GM23248 (cell line): ENCODE measurements around the gene HMGB2. TPM values are rescaled to one million over a fixed set of nuclear protein-coding genes. Genes with fewer than 3 reads are reported as not detected.
A peak's percentile ranks its signal among the peaks of the same experiment; 100 is the strongest.

ENCODE experiments used
- DNase-seq: peaks from one replicate; pipeline ENCODE4 v3.0.0-alpha.2; 2015
- H2AFZ ChIP-seq: fragments of 200-600 bp; sonication (generic); 2 replicates; pipeline ENCODE4 v1.6.1; 2016; ENCODE audit warnings: antibody characterized with exemption
- H3F3A ChIP-seq: fragments of 200-600 bp; sonication (generic); 2 replicates; pipeline ENCODE4 v1.6.1; 2016; ENCODE audit warnings: mild to moderate bottlenecking, antibody characterized with exemption, mixed run types; ENCODE audit not compliant: insufficient read depth
- H3K27ac ChIP-seq: fragments of 200-600 bp; sonication (generic); 2 replicates; pipeline ENCODE4 v1.5.1; 2016; ENCODE audit warnings: mild to moderate bottlenecking
- H3K27me3 ChIP-seq: fragments of 200-600 bp; sonication (generic); replicated peaks from 2 replicates; pipeline ENCODE4 v1.6.1; 2016; ENCODE audit warnings: mild to moderate bottlenecking; ENCODE audit not compliant: insufficient read depth
- H3K36me3 ChIP-seq: fragments of 200-600 bp; sonication (generic); 2 replicates; pipeline ENCODE4 v1.6.1; 2016; ENCODE audit warnings: low read depth, mild to moderate bottlenecking
- H3K4me1 ChIP-seq: fragments of 200-600 bp; sonication (generic); 2 replicates; pipeline ENCODE4 v1.6.1; 2016; ENCODE audit warnings: mild to moderate bottlenecking; ENCODE audit not compliant: insufficient read depth
- H3K4me2 ChIP-seq: fragments of 200-600 bp; sonication (generic); one replicate; pipeline ENCODE4 v1.6.1; 2016; ENCODE audit warnings: mild to moderate bottlenecking; ENCODE audit not compliant: unreplicated experiment
- H3K4me3 ChIP-seq: fragments of 200-600 bp; sonication (generic); 2 replicates; pipeline ENCODE4 v1.5.1; 2016; ENCODE audit warnings: mild to moderate bottlenecking
- H3K79me2 ChIP-seq: fragments of 200-600 bp; sonication (generic); 2 replicates; pipeline ENCODE4 v1.6.1; 2016; ENCODE audit warnings: mild to moderate bottlenecking; ENCODE audit not compliant: insufficient read depth
- H3K9ac ChIP-seq: fragments of 200-600 bp; sonication (generic); 2 replicates; pipeline ENCODE4 v1.6.1; 2016; ENCODE audit warnings: mild to moderate bottlenecking
- H3K9me2 ChIP-seq: fragments of 200-600 bp; sonication (generic); 2 replicates; pipeline ENCODE4 v1.6.1; 2016; ENCODE audit warnings: mixed run types, mild to moderate bottlenecking, moderate library complexity; ENCODE audit not compliant: insufficient read depth
- H3K9me3 ChIP-seq: fragments of 200-600 bp; sonication (generic); one replicate; pipeline ENCODE4 v1.6.1; 2017; ENCODE audit warnings: low read depth
- H4K20me1 ChIP-seq: fragments of 200-600 bp; sonication (generic); 2 replicates; pipeline ENCODE4 v1.6.0; 2016; ENCODE audit not compliant: insufficient read depth
- EZH2 ChIP-seq: fragments of 200-600 bp; sonication (generic); IDR thresholded peaks from 2 replicates; pipeline ENCODE4 v1.6.1; 2018; ENCODE audit warnings: antibody characterized with exemption, mild to moderate bottlenecking; ENCODE audit not compliant: insufficient read depth, poor library complexity, severe bottlenecking
- EZH2phosphoT487 ChIP-seq: fragments of 200-600 bp; sonication (generic); IDR thresholded peaks from 2 replicates; pipeline ENCODE4 v1.6.1; 2018; ENCODE audit warnings: antibody characterized with exemption, moderate library complexity, mild to moderate bottlenecking, low read depth; ENCODE audit not compliant: insufficient read depth
- WGBS, 2 experiments: methylation state at CpG; one replicate each; pipeline ENCODE4 v1.1.6; 2015 to 2017; ENCODE audit warnings: low lambda C conversion rate in 2 of 2, low coverage in 1 of 2; ENCODE audit errors: missing lambda C conversion rate in 2 of 2; 5-methylcytosine and 5-hydroxymethylcytosine counted together
- in situ Hi-C: fragments of 300-500 bp; cut with MboI; formaldehyde crosslinking; loops from 2 replicates; pipeline ENCODE4 v1.15.0; 2020
- polyA plus RNA-seq: library from polyadenylated mRNA; unstranded; fragments of >200 nt; fragmentation: Nextera tagmentation; extraction: Ambion mirVana; gene quantifications from 2 replicates; pipeline ENCODE4 v1.2.1, GENCODE V29; 2016
- total RNA-seq: library from RNA; depleted of rRNA; stranded (reverse); fragments of >200 nt; shearing (Covaris generic); gene quantifications from 2 replicates; pipeline ENCODE4 v1.2.3, GENCODE V29; 2014

HMGB2 gene
- total and polyA plus RNA-seq, 2 experiments from 2014 or later = 31.1 to 91.6 TPM

DNA sequence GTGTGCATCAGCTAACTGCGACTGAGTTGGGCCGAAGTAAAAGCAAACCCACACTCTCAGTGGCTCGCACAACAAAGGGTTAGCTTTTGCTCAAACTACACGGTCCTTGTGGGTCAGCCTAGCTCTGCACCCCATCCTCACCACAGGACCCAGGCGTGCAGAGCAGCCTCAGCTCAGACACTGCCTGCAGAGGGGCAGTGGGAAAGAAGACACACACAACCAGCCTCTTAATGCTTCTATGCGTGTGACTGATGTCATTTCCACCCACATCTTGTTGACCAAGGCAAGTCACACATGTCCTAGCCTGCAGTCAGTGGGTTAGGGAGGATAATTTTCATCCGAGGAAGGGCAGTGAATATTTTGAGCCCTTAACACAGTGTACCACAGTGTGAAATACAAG, 40.5 kb downstream of the HMGB2 start:
- TF ChIP-seq EZH2phosphoT487 (no peak), EZH2 (no peak)
- no peaks in the 10 kb centered on the region for H3K9me3 ChIP-seq
- H3K27ac ChIP-seq = no peak overlapping the region
- H2AFZ ChIP-seq = no peak overlapping the region
- no peaks in the 10 kb centered on the region for H3K27me3 ChIP-seq
- no peaks in the 10 kb centered on the region for H3K9me2 ChIP-seq
- H3K79me2 ChIP-seq = no peaks in the 10 kb centered on the region
- H3K4me2 ChIP-seq = no peak overlapping the region
- H3K36me3 ChIP-seq = no peaks in the 10 kb centered on the region
- H4K20me1 ChIP-seq = no peaks in the 10 kb centered on the region
- 84 to 86% methylated on average over 7 of the region's 7 CpGs for WGBS, 2 experiments
- H3K4me3 ChIP-seq = no peak overlapping the region
- H3K4me1 ChIP-seq = no peaks in the 10 kb centered on the region
- no peak for DNase-seq
- H3K9ac ChIP-seq = no peak overlapping the region
- H3F3A ChIP-seq = no peaks in the 10 kb centered on the region
- in situ Hi-C loops = no loop called here

DNA sequence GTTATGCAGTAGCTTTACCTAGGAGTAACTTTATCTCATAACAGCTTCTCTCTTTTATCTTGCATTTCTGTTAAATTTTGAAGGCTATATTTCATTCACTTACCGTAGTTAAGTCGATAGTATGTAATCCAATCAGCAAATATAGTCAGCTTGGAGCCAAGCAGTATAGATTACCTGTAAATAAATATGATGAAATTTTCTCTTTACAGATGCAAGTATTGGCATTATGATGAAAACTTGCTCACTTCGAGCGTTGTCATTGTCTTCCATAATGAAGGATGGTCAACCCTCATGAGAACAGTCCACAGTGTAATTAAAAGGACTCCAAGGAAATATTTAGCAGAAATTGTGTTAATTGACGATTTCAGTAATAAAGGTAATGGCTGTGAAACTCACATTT, 42.3 kb downstream of the HMGB2 start:
- Histone ChIP-seq H3K36me3 (no peaks in the 10 kb centered on the region), H3K9me3 (no peaks in the 10 kb centered on the region), H3K79me2 (no peaks in the 10 kb centered on the region), H3F3A (no peaks in the 10 kb centered on the region), H3K9me2 (no peaks in the 10 kb centered on the region), H3K4me1 (no peaks in the 10 kb centered on the region), H3K27me3 (no peaks in the 10 kb centered on the region), H3K4me2 (no peak overlapping the region), H4K20me1 (no peaks in the 10 kb centered on the region), H3K27ac (no peak overlapping the region), H3K9ac (no peak overlapping the region), H2AFZ (no peak overlapping the region), H3K4me3 (no peak overlapping the region)
- in situ Hi-C loops = no loop called here
- TF ChIP-seq EZH2phosphoT487 = no peak
- TF ChIP-seq EZH2 = no peak
- DNase-seq = no peak
- WGBS, 2 experiments = 92 to 95% methylated on average over 5 of the region's 5 CpGs

- Histone ChIP-seq H3K9ac (no peak overlapping the region), H3F3A (no peaks in the 10 kb centered on the region), H3K9me3 (no peaks in the 10 kb centered on the region), H3K36me3 (no peaks in the 10 kb centered on the region), H3K27ac (no peak overlapping the region), H4K20me1 (no peaks in the 10 kb centered on the region), H3K4me1 (no peaks in the 10 kb centered on the region), H3K4me3 (no peak overlapping the region), H3K4me2 (no peak overlapping the region), H3K9me2 (no peaks in the 10 kb centered on the region), H3K79me2 (no peaks in the 10 kb centered on the region), H3K27me3 (no peaks in the 10 kb centered on the region), H2AFZ (no peak overlapping the region)
- in situ Hi-C loops = no loop called here
- DNase-seq = no peak
- TF ChIP-seq EZH2phosphoT487 = no peak
- no peak for TF ChIP-seq EZH2
- WGBS, 2 experiments = 64 to 68% methylated on average over 4 of the region's 4 CpGs
Measured at GRCh38 chr4:173289353-173289727, 44.8 kb downstream of the HMGB2 start.

DNA sequence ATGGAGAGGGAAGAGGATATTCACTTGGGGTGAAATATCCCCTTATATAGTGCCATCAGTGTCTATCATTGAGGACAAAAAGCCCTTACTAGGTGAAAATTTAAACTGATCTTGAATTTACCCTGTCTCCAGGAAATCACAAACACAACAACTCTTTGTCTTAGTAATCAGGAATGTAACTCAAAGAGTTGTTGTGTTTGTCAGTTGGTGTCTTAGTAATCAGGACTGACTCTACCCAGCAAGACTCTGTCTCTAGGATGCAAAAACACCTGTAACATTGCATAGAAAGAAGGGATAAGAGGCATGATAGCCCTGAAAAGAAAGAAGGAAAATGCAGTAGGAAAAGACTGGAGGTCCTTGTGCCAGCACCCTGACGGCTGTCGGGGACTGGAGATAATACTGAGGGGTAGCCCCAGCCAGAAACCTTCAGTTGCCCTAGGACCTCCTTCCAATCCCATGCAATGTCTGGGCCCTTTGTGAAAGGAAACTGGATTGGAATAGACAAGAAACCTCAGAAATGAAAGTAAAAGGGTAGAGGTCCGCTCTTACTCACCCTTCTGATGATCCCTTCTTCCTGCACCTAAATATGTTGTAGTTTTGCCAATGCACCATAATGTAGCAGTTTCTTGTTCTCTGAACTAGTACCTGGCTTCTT, 45.3 kb downstream of the HMGB2 start:
- Histone ChIP-seq H3K4me3 (no peak overlapping the region), H3K36me3 (no peaks in the 10 kb centered on the region), H3K9ac (no peak overlapping the region), H3K9me3 (no peaks in the 10 kb centered on the region), H3F3A (no peaks in the 10 kb centered on the region), H3K4me1 (no peaks in the 10 kb centered on the region), H2AFZ (no peak overlapping the region), H3K27me3 (no peaks in the 10 kb centered on the region), H4K20me1 (no peaks in the 10 kb centered on the region), H3K9me2 (no peaks in the 10 kb centered on the region), H3K79me2 (no peaks in the 10 kb centered on the region), H3K27ac (no peak overlapping the region), H3K4me2 (no peak overlapping the region)
- in situ Hi-C loops = no loop called here
- TF ChIP-seq EZH2phosphoT487 = no peak
- TF ChIP-seq EZH2 = no peak
- DNase-seq = peak; percentile 1
- whole genome bisulfite sequencing, 2 experiments = 94 to 99% methylated on average over 3 of the region's 3 CpGs

DNA sequence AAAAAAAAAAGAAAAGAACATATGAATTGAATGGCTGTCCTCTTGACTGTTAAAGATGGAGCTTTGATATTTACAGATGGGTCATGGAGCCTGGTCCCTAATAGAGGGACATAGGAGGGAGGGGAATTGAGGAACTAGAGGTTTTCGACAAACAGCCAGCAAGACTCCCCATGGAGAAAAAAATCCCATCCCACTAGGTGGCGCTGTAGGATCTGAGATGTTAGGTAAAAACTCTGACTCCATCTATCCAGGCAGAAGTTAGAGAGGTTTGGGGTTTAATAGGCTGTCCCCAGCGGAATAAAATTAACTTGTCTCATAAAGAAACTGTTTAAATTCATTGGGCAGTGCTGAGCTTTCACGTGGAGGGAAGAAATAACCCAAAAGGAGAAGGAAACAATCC, 45.9 kb downstream of the HMGB2 start:
- no peak overlapping the region for H3K27ac ChIP-seq
- no peaks in the 10 kb centered on the region for H3K79me2 ChIP-seq
- H3K36me3 ChIP-seq = no peaks in the 10 kb centered on the region
- no peak overlapping the region for H3K4me2 ChIP-seq
- H3K27me3 ChIP-seq = no peaks in the 10 kb centered on the region
- no peaks in the 10 kb centered on the region for H3K9me3 ChIP-seq
- H3F3A ChIP-seq = no peaks in the 10 kb centered on the region
- H3K9me2 ChIP-seq = no peaks in the 10 kb centered on the region
- peak; percentile 53 for DNase-seq
- no peaks in the 10 kb centered on the region for H4K20me1 ChIP-seq
- no peak overlapping the region for H3K4me3 ChIP-seq
- WGBS, 2 experiments = 60 to 66% methylated on average over 4 of the region's 4 CpGs
- in situ Hi-C loops = no loop called here
- no peaks in the 10 kb centered on the region for H3K4me1 ChIP-seq
- no peak for TF ChIP-seq EZH2
- TF ChIP-seq EZH2phosphoT487 = no peak
- no peak overlapping the region for H3K9ac ChIP-seq
- H2AFZ ChIP-seq = no peak overlapping the region
